Mesenchymal stem cell (in vitro differentiated cells and primary cell): Measurements from ENCODE around the gene GPR84.

ENCODE experiments used
- DNase-seq: peaks from one replicate; pipeline ENCODE4 v3.0.0-alpha.2; 2013
- H2AFZ ChIP-seq: one replicate; pipeline ENCODE4 v1.6.1; 2013; ENCODE audit warnings: low read depth, mild to moderate bottlenecking, control low read depth, inconsistent platforms, low read length, moderate library complexity
- H2AK5ac ChIP-seq: 2 replicates; pipeline ENCODE4 v1.6.1; 2013; ENCODE audit warnings: low read length, moderate library complexity, mild to moderate bottlenecking, inconsistent platforms; ENCODE audit not compliant: severe bottlenecking
- H2BK120ac ChIP-seq: one replicate; pipeline ENCODE4 v1.6.1; 2013; ENCODE audit warnings: low read depth, mild to moderate bottlenecking, inconsistent platforms, low read length, moderate library complexity
- H2BK12ac ChIP-seq, 2 experiments: one replicate each; pipeline ENCODE4 v1.6.1; 2013; ENCODE audit warnings: inconsistent platforms in 2 of 2, low read length in 2 of 2, mild to moderate bottlenecking in 2 of 2, moderate library complexity in 2 of 2, control low read depth in 1 of 2
- H2BK15ac ChIP-seq: one replicate; pipeline ENCODE4 v1.6.1; 2013; ENCODE audit warnings: mild to moderate bottlenecking, low read depth, inconsistent platforms; ENCODE audit not compliant: poor library complexity, severe bottlenecking
- H2BK5ac ChIP-seq: 2 replicates; pipeline ENCODE4 v1.6.1; 2013; ENCODE audit warnings: low read depth, mild to moderate bottlenecking, low read length, control low read depth, inconsistent platforms; ENCODE audit not compliant: poor library complexity, severe bottlenecking
- H3K14ac ChIP-seq, 2 experiments: one replicate each; pipeline ENCODE4 v1.6.1; 2013; ENCODE audit warnings: inconsistent platforms in 2 of 2, low read length in 2 of 2, control low read depth in 1 of 2, mild to moderate bottlenecking in 1 of 2, moderate library complexity in 1 of 2
- H3K18ac ChIP-seq, 2 experiments: one replicate each; pipeline ENCODE4 v1.6.1; 2013; ENCODE audit warnings: inconsistent platforms in 2 of 2, low read length in 2 of 2, control low read depth in 1 of 2, low read depth in 1 of 2, mild to moderate bottlenecking in 1 of 2
- H3K23ac ChIP-seq, 2 experiments: one replicate each; pipeline ENCODE4 v1.6.1; 2013; ENCODE audit warnings: inconsistent platforms in 2 of 2, low read length in 2 of 2, mild to moderate bottlenecking in 2 of 2, moderate library complexity in 2 of 2, control low read depth in 1 of 2
- H3K27ac ChIP-seq: 2 replicates; pipeline ENCODE4 v1.5.1; 2013; ENCODE audit warnings: mild to moderate bottlenecking, moderate library complexity, low read length, control low read depth, inconsistent platforms; ENCODE audit not compliant: poor library complexity, severe bottlenecking
- H3K27me3 ChIP-seq, 2 experiments: 2 replicates each; pipeline versions ENCODE4 v1.6.1 to v1.7.0; 2013; ENCODE audit warnings: low read length in 2 of 2, mild to moderate bottlenecking in 2 of 2, moderate library complexity in 2 of 2, control low read depth in 1 of 2, inconsistent platforms in 1 of 2; ENCODE audit not compliant: control insufficient read depth in 1 of 2, insufficient read depth in 1 of 2
- H3K36me3 ChIP-seq, 2 experiments: 2 replicates each; pipeline versions ENCODE4 v1.6.1 to v1.7.0; 2013; ENCODE audit warnings: low read length in 2 of 2, control low read depth in 1 of 2, inconsistent platforms in 1 of 2, low read depth in 1 of 2, mild to moderate bottlenecking in 1 of 2; ENCODE audit not compliant: insufficient read depth in 2 of 2, control insufficient read depth in 1 of 2
- H3K4ac ChIP-seq, 2 experiments: one replicate each; pipeline ENCODE4 v1.6.1; 2013; ENCODE audit warnings: inconsistent platforms in 2 of 2, low read length in 2 of 2, mild to moderate bottlenecking in 2 of 2, moderate library complexity in 2 of 2, control low read depth in 1 of 2, low read depth in 1 of 2
- H3K4me1 ChIP-seq: 2 replicates; pipeline ENCODE4 v1.6.1; 2013; ENCODE audit warnings: low read depth, low read length, control low read depth; ENCODE audit not compliant: control insufficient read depth, insufficient read depth
- H3K4me2 ChIP-seq: 2 replicates; pipeline ENCODE4 v1.6.1; 2013; ENCODE audit warnings: low read length, mild to moderate bottlenecking, inconsistent platforms; ENCODE audit not compliant: poor library complexity, severe bottlenecking
- H3K4me3 ChIP-seq, 2 experiments: 2 replicates each; pipeline versions ENCODE4 v1.5.1 to v1.7.0; 2013; ENCODE audit warnings: low read length in 2 of 2, mild to moderate bottlenecking in 2 of 2, control low read depth in 1 of 2, low read depth in 1 of 2; ENCODE audit not compliant: insufficient read depth in 1 of 2
- H3K79me1 ChIP-seq: replicated peaks from 2 replicates; pipeline ENCODE4 v1.6.1; 2013; ENCODE audit warnings: mild to moderate bottlenecking, control low read depth, low read length, inconsistent platforms; ENCODE audit not compliant: poor library complexity, severe bottlenecking
- H3K9ac ChIP-seq: 2 replicates; pipeline ENCODE4 v1.7.0; 2013; ENCODE audit warnings: mild to moderate bottlenecking, low read length, moderate library complexity
- H3K9me3 ChIP-seq: 2 replicates; pipeline ENCODE4 v1.7.0; 2013; ENCODE audit warnings: mild to moderate bottlenecking, low read length; ENCODE audit not compliant: control insufficient read depth
- H4K8ac ChIP-seq: one replicate; pipeline ENCODE4 v1.6.1; 2013; ENCODE audit warnings: inconsistent platforms, mild to moderate bottlenecking, low read length, moderate library complexity
- H4K91ac ChIP-seq: one replicate; pipeline ENCODE4 v1.6.1; 2013; ENCODE audit warnings: mild to moderate bottlenecking, low read length, inconsistent platforms
- WGBS: methylation state at CpG from one replicate; pipeline ENCODE4 v1.1.7; 2013; ENCODE audit warnings: mixed read lengths; 5-methylcytosine and 5-hydroxymethylcytosine counted together

The GPR84 gene

DNA sequence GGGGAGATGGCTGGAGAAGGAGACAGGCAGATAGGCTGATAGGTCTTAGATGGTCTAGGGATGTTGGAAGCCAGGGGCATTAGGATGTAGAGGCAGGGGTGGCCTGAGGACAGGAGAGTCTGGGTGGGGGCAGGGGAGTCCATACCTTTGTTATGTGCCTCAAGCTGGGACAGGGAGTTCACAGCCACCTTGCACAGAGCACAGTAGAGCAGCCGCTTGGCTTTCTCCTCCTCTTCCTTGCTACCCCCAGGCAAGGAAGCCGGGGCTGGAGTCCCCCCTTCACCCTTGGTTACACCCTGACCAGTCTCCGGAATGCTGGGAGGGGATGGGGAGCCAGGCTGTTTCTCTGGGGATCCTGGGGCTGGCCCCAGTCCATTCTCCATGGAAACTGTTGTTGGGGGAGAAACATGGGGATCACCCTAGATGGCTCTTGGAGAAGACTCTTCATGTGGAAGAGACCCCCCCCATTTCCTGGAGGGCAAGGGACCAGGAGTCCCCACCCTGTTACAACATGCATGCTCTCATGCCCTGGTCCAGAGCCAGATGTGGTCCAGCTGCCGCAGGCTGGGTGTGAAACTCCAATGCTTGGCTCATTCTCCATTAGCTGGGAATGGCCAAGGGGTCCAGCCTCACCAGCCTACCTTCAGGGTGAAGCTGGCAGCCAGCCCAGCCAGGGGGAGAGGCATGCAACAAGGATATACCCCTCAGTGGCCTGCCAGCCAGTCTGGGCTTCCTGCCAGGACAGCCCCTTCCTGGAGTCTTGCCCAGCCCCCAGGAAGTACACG is 7.2 kb upstream of the GPR84 start:
- peak overlapping the region in 1 of 2 experiments; percentile 25 for H2BK12ac ChIP-seq
- no peak overlapping the region for H4K8ac ChIP-seq
- H3K27ac ChIP-seq, result no peak overlapping the region
- H2AK5ac ChIP-seq, result no peak overlapping the region
- no peak overlapping the region for H3K4me3 ChIP-seq
- no peak overlapping the region for H2BK5ac ChIP-seq
- H3K9me3 ChIP-seq, result no peaks in the 10 kb centered on the region
- peak overlapping the region in 1 of 2 experiments; percentile 74 for H3K18ac ChIP-seq
- H3K36me3 ChIP-seq, result peaks cover 3 to 28% of the 10 kb centered on the region in 2 experiments
- H2BK15ac ChIP-seq, result peak overlapping the region; percentile 57
- H2BK120ac ChIP-seq, result no peak overlapping the region
- no peaks in the 10 kb centered on the region for H3K79me1 ChIP-seq
- H3K4me1 ChIP-seq, result peaks cover 30% of the 10 kb centered on the region
- H3K4me2 ChIP-seq, result no peak overlapping the region
- peak overlapping the region; percentile 62 for H3K9ac ChIP-seq
- no peak for DNase-seq
- H4K91ac ChIP-seq, result peak overlapping the region; percentile 34
- no peak overlapping the region for H3K23ac ChIP-seq
- H3K27me3 ChIP-seq, result no peaks in the 10 kb centered on the region
- 76% methylated on average over 3 of the region's 5 CpGs for WGBS
- H3K14ac ChIP-seq, result no peak overlapping the region
- H2AFZ ChIP-seq, result no peak overlapping the region
- H3K4ac ChIP-seq, result peak overlapping the region; percentile 24 to 32

DNA sequence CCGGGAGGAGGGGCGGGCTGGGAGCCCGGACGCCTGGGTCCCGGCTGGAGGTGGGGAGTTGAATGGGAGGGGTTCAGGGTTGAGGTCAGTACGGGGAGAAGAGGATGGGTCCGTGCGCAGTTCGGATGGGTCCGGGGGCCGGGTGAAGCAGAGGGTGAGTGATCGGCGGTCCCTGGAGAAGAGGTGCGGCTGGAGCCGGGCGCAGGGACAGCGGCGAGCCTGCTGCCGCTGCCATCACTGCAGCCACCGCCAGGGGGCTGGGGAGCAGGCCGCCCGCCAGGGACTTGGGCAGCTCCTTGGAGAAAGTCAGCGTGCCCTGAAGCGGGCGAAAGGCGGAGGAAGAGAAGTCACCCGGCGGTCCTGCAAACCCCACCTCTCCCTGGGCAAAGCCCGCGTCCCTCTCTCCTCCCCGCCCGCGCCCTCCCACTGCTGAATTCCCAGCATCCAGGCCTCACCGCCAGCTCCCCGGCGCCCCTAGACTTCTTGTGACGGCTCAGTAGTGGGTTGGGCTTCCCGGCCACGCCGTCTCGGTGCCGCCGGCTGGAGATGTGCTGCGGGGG is 6.0 kb upstream of the GPR84 start:
- Histone ChIP-seq H2BK12ac (no peak overlapping the region), H3K27ac (no peak overlapping the region), H2AK5ac (no peak overlapping the region), H3K4ac (no peak overlapping the region), H3K4me3 (peak overlapping the region; percentile 41 to 70), H3K79me1 (no peaks in the 10 kb centered on the region), H3K27me3 (no peaks in the 10 kb centered on the region), H3K9ac (peak overlapping the region; percentile 62), H3K36me3 (peaks cover 3 to 18% of the 10 kb centered on the region in 2 experiments), H4K8ac (peak overlapping the region; percentile 62), H3K14ac (no peak overlapping the region), H2BK5ac (no peak overlapping the region), H3K23ac (no peak overlapping the region), H2AFZ (peak overlapping the region; percentile 56), H3K18ac (peak overlapping the region; percentile 83 to 88), H3K9me3 (no peaks in the 10 kb centered on the region), H3K4me1 (peaks cover 26% of the 10 kb centered on the region), H4K91ac (no peak overlapping the region), H2BK15ac (peak overlapping the region; percentile 38), H3K4me2 (peak overlapping the region; percentile 86), H2BK120ac (peak overlapping the region; percentile 52)
- DNase-seq, result peak; percentile 85
- 4% methylated on average over 20 of the region's 44 CpGs for WGBS

DNA sequence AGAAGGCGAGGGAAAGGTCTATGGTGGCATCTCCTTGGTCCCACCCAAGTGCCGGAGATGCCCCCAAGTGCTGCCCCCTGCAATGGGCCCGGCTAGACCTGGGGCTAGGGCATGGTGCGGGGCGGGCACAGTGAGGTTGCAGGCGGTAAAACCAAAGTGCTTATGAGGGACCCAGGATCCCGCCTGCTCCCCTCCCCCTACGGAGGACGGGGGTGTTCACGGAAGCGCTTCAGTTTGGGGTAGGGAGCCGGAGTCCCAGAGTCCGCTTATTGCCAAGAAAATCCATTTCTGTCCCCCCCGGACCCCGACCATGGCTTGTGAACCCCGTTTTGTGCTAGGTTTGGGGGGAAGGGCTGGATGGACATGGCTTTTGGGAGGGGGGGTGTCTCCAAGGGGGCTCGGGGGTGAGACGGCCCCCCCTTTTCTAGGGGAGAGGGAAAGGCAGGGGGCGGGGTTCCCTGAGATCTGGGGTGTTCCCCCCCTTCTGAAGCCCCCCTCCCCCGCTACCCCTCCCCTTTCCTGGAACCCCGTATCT is 5.4 kb upstream of the GPR84 start:
- Histone ChIP-seq H3K27me3 (no peaks in the 10 kb centered on the region), H3K9ac (peak overlapping the region; percentile 80), H2AFZ (no peak overlapping the region), H3K27ac (no peak overlapping the region), H3K4me2 (no peak overlapping the region), H4K8ac (peak overlapping the region; percentile 82), H4K91ac (no peak overlapping the region), H2BK5ac (no peak overlapping the region), H3K36me3 (peaks cover 3 to 17% of the 10 kb centered on the region in 2 experiments), H3K18ac (peak overlapping the region in 1 of 2 experiments; percentile 13), H3K79me1 (no peaks in the 10 kb centered on the region), H3K4me1 (peaks cover 25% of the 10 kb centered on the region), H3K14ac (no peak overlapping the region), H3K23ac (no peak overlapping the region), H2BK120ac (peak overlapping the region; percentile 52), H3K4me3 (peak overlapping the region in 1 of 2 experiments; percentile 70), H3K4ac (no peak overlapping the region), H2BK12ac (peak overlapping the region in 1 of 2 experiments; percentile 56), H2BK15ac (no peak overlapping the region), H3K9me3 (no peaks in the 10 kb centered on the region), H2AK5ac (no peak overlapping the region)
- no peak for DNase-seq
- 45% methylated on average over 16 of the region's 21 CpGs for WGBS
